ENCODE results near the gene SMARCB1.

SMARCB1 gene

DNA sequence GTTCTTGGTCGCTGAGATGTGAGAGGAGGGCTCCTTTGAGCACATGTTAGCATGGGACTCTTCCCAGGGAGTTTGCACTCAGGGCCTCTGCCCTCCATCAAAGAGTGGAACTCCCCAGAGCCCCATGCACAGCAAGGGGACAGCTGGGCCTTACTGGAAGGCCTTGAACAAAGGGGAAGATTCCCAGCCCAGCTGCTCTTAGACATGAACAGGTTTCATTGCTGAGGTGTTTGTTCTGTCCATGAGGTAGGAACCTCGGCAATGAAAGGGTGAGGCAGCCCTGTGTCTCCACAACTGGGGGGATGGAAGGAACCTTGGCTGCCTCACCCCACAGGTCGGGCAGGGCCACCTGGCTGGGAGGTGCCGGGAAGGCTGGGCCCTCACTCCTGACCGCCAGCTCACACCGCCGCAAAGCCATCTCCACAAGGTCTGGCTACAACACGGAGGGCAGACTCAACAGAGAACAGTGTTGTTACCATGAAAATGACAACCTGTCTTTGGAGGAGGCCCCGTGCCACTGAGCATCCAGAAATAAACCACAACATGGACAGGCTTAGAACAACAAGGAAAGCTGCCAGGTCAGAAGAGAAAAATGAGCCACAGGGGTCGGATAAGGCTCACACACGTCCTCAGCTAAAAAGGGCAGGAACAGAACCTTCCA is 48.8 kb downstream of the SMARCB1 start:
- no peak overlapping the region for H3K4me3 ChIP-seq (ENCODE audit: severe bottlenecking)
- no peaks in the 10 kb centered on the region for H3K4me1 ChIP-seq (ENCODE audit: insufficient read depth, poor library complexity, severe bottlenecking)
- H3K27ac ChIP-seq (ENCODE audit: poor library complexity, severe bottlenecking) = no peak overlapping the region
- TF ChIP-seq, protein P1, sequence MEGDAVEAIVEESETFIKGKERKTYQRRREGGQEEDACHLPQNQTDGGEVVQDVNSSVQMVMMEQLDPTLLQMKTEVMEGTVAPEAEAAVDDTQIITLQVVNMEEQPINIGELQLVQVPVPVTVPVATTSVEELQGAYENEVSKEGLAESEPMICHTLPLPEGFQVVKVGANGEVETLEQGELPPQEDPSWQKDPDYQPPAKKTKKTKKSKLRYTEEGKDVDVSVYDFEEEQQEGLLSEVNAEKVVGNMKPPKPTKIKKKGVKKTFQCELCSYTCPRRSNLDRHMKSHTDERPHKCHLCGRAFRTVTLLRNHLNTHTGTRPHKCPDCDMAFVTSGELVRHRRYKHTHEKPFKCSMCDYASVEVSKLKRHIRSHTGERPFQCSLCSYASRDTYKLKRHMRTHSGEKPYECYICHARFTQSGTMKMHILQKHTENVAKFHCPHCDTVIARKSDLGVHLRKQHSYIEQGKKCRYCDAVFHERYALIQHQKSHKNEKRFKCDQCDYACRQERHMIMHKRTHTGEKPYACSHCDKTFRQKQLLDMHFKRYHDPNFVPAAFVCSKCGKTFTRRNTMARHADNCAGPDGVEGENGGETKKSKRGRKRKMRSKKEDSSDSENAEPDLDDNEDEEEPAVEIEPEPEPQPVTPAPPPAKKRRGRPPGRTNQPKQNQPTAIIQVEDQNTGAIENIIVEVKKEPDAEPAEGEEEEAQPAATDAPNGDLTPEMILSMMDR (IDR thresholded peaks at IDR 0.05; ENCODE audit: poor library complexity, severe bottlenecking) = no peak
- DNase-seq (ENCODE audit: low spot score) (peak; percentile 23), ATAC-seq (ENCODE audit: low read depth) (no peak)
- no peaks in the 10 kb centered on the region for H3K27me3 ChIP-seq (ENCODE audit: insufficient read depth, poor library complexity, severe bottlenecking)
- H3K9me3 ChIP-seq (ENCODE audit: severe bottlenecking) = no peaks in the 10 kb centered on the region
- H3K36me3 ChIP-seq (ENCODE audit: low read depth) = peaks cover 31% of the 10 kb centered on the region; the same call in 1 of the 2 replicates

DNA sequence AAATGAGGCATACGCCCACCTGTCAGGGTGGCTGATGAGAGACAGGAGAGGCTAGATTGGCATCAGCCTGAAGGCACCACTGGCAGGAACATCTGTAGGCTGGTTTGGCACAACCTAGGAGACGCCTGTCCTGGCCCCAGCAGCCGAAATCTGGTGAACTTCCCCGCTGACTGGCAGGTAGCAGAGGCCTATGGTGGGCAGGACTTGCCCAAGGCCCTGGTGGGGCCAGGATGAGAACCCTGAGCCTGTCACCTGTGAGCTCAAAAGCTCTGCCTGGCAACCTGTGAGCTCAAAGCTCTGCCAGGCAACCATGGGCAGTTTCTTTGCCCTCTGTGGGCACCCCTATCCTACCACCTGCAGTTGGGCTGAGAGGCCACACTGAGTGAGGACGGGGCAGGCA is 49.5 kb downstream of the SMARCB1 start:
- ATAC-seq (ENCODE audit: low read depth) (no peak), DNase-seq (ENCODE audit: low spot score) (peak; percentile 42)
- TF ChIP-seq, protein P1 (IDR thresholded peaks at IDR 0.05; ENCODE audit: poor library complexity, severe bottlenecking) = no peak
- no peaks in the 10 kb centered on the region for H3K27me3 ChIP-seq (ENCODE audit: insufficient read depth, poor library complexity, severe bottlenecking)
- no peak overlapping the region for H3K4me3 ChIP-seq (ENCODE audit: severe bottlenecking)
- H3K36me3 ChIP-seq (ENCODE audit: low read depth) = peaks cover 25% of the 10 kb centered on the region; the same call in 1 of the 2 replicates
- no peaks in the 10 kb centered on the region for H3K9me3 ChIP-seq (ENCODE audit: severe bottlenecking)
- H3K27ac ChIP-seq (ENCODE audit: poor library complexity, severe bottlenecking) = no peak overlapping the region
- H3K4me1 ChIP-seq (ENCODE audit: insufficient read depth, poor library complexity, severe bottlenecking) = no peaks in the 10 kb centered on the region

DNA sequence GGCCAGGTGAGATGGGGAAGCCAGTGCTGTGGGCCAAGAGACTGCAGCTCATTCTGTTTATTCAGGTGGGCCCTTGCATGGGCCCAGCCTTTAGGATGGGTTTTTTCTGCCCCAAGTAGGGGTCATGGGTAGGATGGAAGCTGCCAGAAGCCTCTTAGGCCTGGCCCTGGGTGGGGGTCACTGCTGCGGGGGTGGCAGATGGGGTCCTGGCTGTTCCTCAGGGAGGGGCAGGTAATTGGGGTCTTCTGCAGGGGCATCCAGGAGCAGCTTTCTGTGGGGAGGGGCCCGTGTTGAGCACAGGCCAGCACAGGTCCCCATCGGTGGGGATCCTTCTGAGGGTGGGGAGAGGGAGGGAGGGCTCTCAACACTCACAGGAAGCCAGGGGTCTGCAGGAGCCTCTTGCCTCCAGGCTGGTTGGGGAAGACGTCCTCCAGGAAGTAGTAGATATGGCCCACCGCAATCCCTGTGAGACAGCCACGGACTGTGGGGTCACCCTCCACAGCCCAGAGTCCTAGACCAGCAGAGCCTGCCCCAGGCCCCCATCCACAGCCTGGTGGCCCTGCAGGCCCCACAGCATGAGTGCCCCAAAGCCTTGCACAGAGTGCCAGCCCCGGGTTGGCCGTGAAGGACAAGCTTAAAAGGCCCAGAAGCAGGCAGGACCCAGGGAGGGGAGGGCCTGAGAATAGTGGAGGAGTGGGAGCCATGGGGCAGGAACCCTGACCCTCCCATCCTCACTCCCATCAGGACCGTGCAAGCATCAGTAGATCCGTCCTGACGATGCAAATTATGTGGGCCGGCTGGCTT is 50.1 kb downstream of the SMARCB1 start:
- no peaks in the 10 kb centered on the region for H3K9me3 ChIP-seq (ENCODE audit: severe bottlenecking)
- H3K27ac ChIP-seq (ENCODE audit: poor library complexity, severe bottlenecking) = no peak overlapping the region
- ATAC-seq (ENCODE audit: low read depth) (no peak), DNase-seq (ENCODE audit: low spot score) (peak; percentile 57)
- H3K4me1 ChIP-seq (ENCODE audit: insufficient read depth, poor library complexity, severe bottlenecking) = no peaks in the 10 kb centered on the region
- H3K27me3 ChIP-seq (ENCODE audit: insufficient read depth, poor library complexity, severe bottlenecking) = no peaks in the 10 kb centered on the region
- TF ChIP-seq, protein P1 (IDR thresholded peaks at IDR 0.05; ENCODE audit: poor library complexity, severe bottlenecking) = no peak
- H3K36me3 ChIP-seq (ENCODE audit: low read depth) = peaks cover 25% of the 10 kb centered on the region; the same call in 1 of the 2 replicates
- no peak overlapping the region for H3K4me3 ChIP-seq (ENCODE audit: severe bottlenecking)

DNA sequence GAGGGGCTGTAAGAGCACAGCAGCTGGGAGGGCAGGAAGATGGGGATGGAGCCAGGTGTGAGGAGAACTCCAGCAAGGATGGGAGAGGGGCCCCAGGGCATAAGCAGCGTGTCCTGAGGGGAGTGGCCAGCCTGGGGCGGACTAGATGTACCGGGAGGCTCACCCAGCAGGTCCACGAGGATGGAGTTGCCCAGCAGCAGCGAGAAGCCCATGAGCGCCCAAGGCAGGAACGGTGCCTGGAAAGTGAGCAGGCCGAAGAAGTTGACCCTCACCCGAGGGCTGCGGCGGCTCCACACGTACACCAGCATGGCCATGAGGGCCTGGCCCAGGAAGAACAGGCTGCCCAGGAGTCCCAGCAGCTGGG is 50.7 kb downstream of the SMARCB1 start:
- H3K36me3 ChIP-seq (ENCODE audit: low read depth) = peaks cover 25% of the 10 kb centered on the region; the same call in 1 of the 2 replicates
- TF ChIP-seq, protein P1 (IDR thresholded peaks at IDR 0.05; ENCODE audit: poor library complexity, severe bottlenecking) = no peak
- ATAC-seq (ENCODE audit: low read depth) = no peak
- H3K9me3 ChIP-seq (ENCODE audit: severe bottlenecking) = no peaks in the 10 kb centered on the region
- no peaks in the 10 kb centered on the region for H3K27me3 ChIP-seq (ENCODE audit: insufficient read depth, poor library complexity, severe bottlenecking)
- no peak overlapping the region for H3K4me3 ChIP-seq (ENCODE audit: severe bottlenecking)
- no peak for DNase-seq (ENCODE audit: low spot score)
- H3K4me1 ChIP-seq (ENCODE audit: insufficient read depth, poor library complexity, severe bottlenecking) = no peaks in the 10 kb centered on the region
- H3K27ac ChIP-seq (ENCODE audit: poor library complexity, severe bottlenecking) = no peak overlapping the region

Data from RWPE2 (cell line).